Stimulated activated naive CD8-positive, alpha-beta T cell treated with anti-CD3 and anti-CD28 coated beads, Interleukin-15, Interleukin-2, amounts not matched to agents 100 U/mL and 50 U/mL, for 24 hours (primary cell): Measurements from ENCODE around the gene ERICH6B.

Experiments used
- ATAC-seq: fragments of 150-1000 bp; cut with Tn5 transposase; one replicate; pipeline ENCODE4 v1.10.0; 2021
- DNase-seq: peaks from one replicate; pipeline ENCODE4 v3.0.0; 2021

The ERICH6B gene

GRCh38 chr13:45542391-45542790, 73.1 kb downstream of the ERICH6B start:
- DNase-seq (no peak), ATAC-seq (no peak)

GRCh38 chr13:45541806-45542205, 73.7 kb downstream of the ERICH6B start:
- DNase-seq (no peak), ATAC-seq (no peak)

GRCh38 chr13:45540864-45541263, 74.7 kb downstream of the ERICH6B start:
- ATAC-seq (no peak), DNase-seq (no peak)

- ATAC-seq (no peak), DNase-seq (no peak)
Observed at GRCh38 chr13:45540195-45540594, 75.3 kb downstream of the ERICH6B start.

GRCh38 chr13:45538382-45538781, 77.2 kb downstream of the ERICH6B start:
- DNase-seq: no peak
- no peak for ATAC-seq

GRCh38 chr13:45537516-45537915, 78.0 kb downstream of the ERICH6B start:
- no peak for ATAC-seq
- no peak for DNase-seq

GRCh38 chr13:45536224-45536623, 79.3 kb downstream of the ERICH6B start:
- ATAC-seq (no peak), DNase-seq (no peak)

GRCh38 chr13:45534604-45535003, 80.9 kb downstream of the ERICH6B start:
- DNase-seq (no peak), ATAC-seq (no peak)

- no peak for DNase-seq
- no peak for ATAC-seq
Observed at GRCh38 chr13:45529758-45530157, 85.8 kb downstream of the ERICH6B start.

- ATAC-seq (no peak), DNase-seq (no peak)
Observed at GRCh38 chr13:45527699-45528462, 87.7 kb downstream of the ERICH6B start.

- DNase-seq: no peak
- no peak for ATAC-seq
Observed at GRCh38 chr13:45522571-45522970, 93.0 kb downstream of the ERICH6B start.

- DNase-seq (no peak), ATAC-seq (no peak)
Observed at GRCh38 chr13:45521297-45521696, 94.2 kb downstream of the ERICH6B start.

- DNase-seq (no peak), ATAC-seq (no peak)
Observed at GRCh38 chr13:45519493-45519892, 96.0 kb downstream of the ERICH6B start.

- peak; percentile 86 for ATAC-seq
- no peak for DNase-seq
Observed at GRCh38 chr13:45518525-45519245, 96.9 kb downstream of the ERICH6B start.

GRCh38 chr13:45516757-45517156, 98.8 kb downstream of the ERICH6B start:
- DNase-seq: no peak
- ATAC-seq: no peak

GRCh38 chr13:45512098-45512496, 103.4 kb downstream of the ERICH6B start:
- ATAC-seq: no peak
- DNase-seq: no peak

- ATAC-seq (peak; percentile 46), DNase-seq (no peak)
Observed at GRCh38 chr13:45511310-45512097, 104.0 kb downstream of the ERICH6B start.

- DNase-seq: no peak
- ATAC-seq: no peak
Observed at GRCh38 chr13:45510672-45511071, 104.9 kb downstream of the ERICH6B start.

- DNase-seq (no peak), ATAC-seq (no peak)
Observed at GRCh38 chr13:45508776-45509175, 106.8 kb downstream of the ERICH6B start.

- no peak for DNase-seq
- no peak for ATAC-seq
Observed at GRCh38 chr13:45506811-45507210, 108.7 kb downstream of the ERICH6B start.

- ATAC-seq (no peak), DNase-seq (no peak)
Observed at GRCh38 chr13:45503658-45504057, 111.9 kb downstream of the ERICH6B start.

- ATAC-seq: no peak
- DNase-seq: no peak
Observed at GRCh38 chr13:45501175-45501526, 114.4 kb downstream of the ERICH6B start.
